Activated naive CD4-positive, alpha-beta T cell treated with anti-CD3 and anti-CD28 coated beads, Interleukin-2, amount 10 ng/mL, durations not matched to agents 7 days and 5 days (primary cell): ENCODE measurements around the gene DNAJB1.
"Not testable (repeated sequence)": the region's sequence is repeated elsewhere in the genome, so short reads cannot be mapped to it uniquely, and the experiment has no call there.

Experiments
- CTCF ChIA-PET: fragments of 350-600 bp; sonication (Branson Sonifier 250); formaldehyde crosslinking; loops from one replicate; lab custom pipeline; 2021; ENCODE audit warnings: antibody characterized with exemption; lab: Charles Lee
- DNase-seq: peaks from one replicate; pipeline ENCODE4 v3.0.0-alpha.2; 2020
- H3K27ac Mint-ChIP-seq: one replicate; pipeline ENCODE4 v1.8.0; 2021; ENCODE audit warnings: mild to moderate bottlenecking, moderate library complexity, mixed read lengths
- H3K27me3 Mint-ChIP-seq: one replicate; pipeline ENCODE4 v1.8.0; 2021; ENCODE audit warnings: mild to moderate bottlenecking, mixed read lengths
- H3K36me3 Mint-ChIP-seq: one replicate; pipeline ENCODE4 v1.8.0; 2021; ENCODE audit warnings: mixed read lengths
- H3K4me1 Mint-ChIP-seq: one replicate; pipeline ENCODE4 v1.8.0; 2021; ENCODE audit warnings: mixed read lengths
- H3K4me3 Mint-ChIP-seq: one replicate; pipeline ENCODE4 v1.8.0; 2021; ENCODE audit warnings: mild to moderate bottlenecking, moderate library complexity, mixed read lengths
- H3K9me3 Mint-ChIP-seq: one replicate; pipeline ENCODE4 v1.8.0; 2021; ENCODE audit warnings: mixed read lengths

The DNAJB1 gene

DNA sequence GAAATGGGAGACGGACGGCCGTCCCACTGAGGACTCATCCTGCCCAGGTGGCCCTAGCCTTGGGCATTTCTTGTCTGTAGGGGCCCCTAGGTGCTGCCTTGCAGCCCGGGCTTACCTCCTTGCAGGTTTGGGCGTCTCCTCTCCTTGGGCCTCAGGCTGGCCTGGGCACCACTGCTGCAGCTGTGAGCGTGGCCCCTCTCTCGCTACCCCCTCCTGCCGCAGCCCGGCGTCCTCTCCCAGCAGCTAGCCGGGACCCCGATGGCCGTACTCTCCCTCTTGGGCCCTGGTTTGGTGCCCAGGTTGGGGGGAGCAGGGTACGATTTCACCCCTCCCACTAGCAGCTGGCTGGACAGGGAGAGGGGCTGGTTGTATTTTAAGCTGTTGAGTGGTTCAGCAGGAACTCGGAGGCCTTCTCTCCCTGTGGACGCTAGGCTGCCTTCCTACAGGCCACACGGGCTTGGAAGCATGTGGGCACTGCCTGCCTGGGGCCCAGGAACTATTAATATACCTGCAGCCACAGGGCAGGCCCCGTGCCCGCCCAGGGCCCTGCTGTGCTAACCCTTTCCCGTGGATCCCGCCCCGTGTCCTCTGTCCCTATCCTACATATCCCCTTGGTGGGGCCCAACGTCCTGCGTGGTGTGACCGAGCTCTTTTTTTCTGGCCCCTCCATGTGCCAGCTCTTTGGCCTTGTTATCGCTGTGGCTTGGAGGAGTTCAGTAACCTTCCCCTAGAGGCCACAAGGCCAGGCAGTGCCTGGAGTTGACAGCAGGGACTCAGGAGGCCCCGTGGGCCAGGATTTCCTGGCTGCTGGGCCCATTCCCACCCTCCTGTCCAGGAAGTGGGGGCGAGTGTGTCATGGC lies 41.9 kb upstream of the DNAJB1 start:
- CTCF ChIA-PET: no interaction called here
- Mint-ChIP-seq H3K9me3 (no peaks in the 10 kb centered on the region), H3K27ac (peak overlapping the region; percentile 52), H3K4me3 (no peak overlapping the region), H3K27me3 (no peaks in the 10 kb centered on the region), H3K4me1 (peaks cover 19% of the 10 kb centered on the region), H3K36me3 (peaks cover 11% of the 10 kb centered on the region)
- no peak for DNase-seq

- DNase-seq: no peak
- Mint-ChIP-seq H3K36me3 (peaks cover 5% of the 10 kb centered on the region), H3K4me1 (peaks cover 17% of the 10 kb centered on the region), H3K27ac (no peak overlapping the region), H3K9me3 (no peaks in the 10 kb centered on the region), H3K27me3 (no peaks in the 10 kb centered on the region), H3K4me3 (no peak overlapping the region)
- CTCF ChIA-PET: interaction anchor here (1.3 to 4.9 kb wide), 3 partner anchors 14 to 127 kb away, joined by 3 to 30 read pairs (median 14); no protein-coding TSS in a partner anchor
Observed at GRCh38 chr19:14558370-14559066, 40.3 kb upstream of the DNAJB1 start.

DNA sequence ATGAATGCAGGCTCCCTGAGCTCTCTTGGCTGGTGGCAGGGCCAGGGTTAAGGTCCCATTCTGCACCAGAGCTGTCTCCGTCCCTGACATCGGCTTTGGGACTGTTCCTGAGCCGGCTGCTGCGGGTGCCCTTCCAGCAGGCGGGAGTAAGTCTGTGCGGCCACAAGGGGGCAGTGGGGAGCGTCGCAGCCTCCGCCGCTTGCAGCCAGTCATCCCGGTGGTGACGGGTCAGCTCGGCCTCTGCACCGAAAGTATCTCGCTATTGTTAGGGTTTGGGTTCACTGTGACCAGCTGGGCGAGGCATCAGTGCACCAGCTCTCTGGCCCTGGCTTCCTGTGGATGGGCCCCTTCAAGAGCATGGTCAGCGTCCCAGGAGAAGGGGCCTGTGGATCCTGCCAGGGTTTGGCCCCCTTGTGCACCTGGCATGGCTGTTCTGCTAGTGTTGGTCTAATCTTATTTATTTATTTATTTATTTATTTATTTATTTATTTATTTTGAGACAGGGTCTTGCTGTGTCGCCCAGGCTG lies 38.5 kb upstream of the DNAJB1 start:
- peak; percentile 76 for DNase-seq
- CTCF ChIA-PET: interaction anchor here (0.7 to 4.9 kb wide), 16 partner anchors 8 to 1234 kb away, joined by 3 to 30 read pairs (median 7); partner anchors contain the start of gene NDUFB7
- H3K27me3 Mint-ChIP-seq: no peaks in the 10 kb centered on the region
- no peaks in the 10 kb centered on the region for H3K9me3 Mint-ChIP-seq
- no peak overlapping the region for H3K27ac Mint-ChIP-seq
- no peak overlapping the region for H3K4me3 Mint-ChIP-seq
- H3K36me3 Mint-ChIP-seq: peaks cover 5% of the 10 kb centered on the region
- H3K4me1 Mint-ChIP-seq: peaks cover 26% of the 10 kb centered on the region

DNA sequence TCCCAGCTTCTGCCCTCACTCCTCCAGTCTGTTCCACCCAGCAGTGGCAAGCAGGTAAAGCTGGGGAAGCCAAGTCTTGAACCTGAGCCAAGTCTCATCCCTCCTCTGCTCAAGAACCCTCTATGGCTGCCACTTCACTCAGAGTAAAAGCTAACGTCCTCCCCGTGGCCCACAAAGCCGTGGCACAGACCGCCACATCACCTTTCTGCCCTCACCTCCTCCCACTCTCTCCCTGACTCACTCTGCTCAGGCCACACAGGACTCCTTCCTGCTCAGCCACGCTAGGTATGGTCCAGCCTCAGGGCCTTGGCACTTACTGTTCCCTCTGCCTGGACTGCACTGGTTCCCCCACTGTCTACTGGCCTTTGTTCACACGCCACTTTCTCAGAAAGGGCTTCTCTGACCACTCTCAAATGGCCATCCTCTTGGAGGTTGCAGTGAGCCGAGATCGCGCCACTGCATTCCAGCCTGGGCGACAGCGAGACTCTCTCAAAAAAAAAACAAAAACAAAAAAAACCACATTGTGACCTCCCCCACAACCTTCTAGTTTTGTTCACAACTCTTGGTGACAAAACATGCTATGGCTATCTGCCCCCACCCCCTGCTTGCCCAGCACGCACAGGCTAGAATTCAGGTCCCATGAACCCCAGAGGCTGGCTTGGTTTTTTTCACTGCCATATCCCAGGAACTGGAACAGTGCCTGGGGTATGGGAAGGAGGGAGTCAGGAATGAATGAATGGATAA lies 37.9 kb upstream of the DNAJB1 start:
- H3K4me3 Mint-ChIP-seq: no peak overlapping the region

GRCh38 chr19:14554382-14554812 lies 36.2 kb upstream of the DNAJB1 start:
- Mint-ChIP-seq H3K27ac (peak overlapping the region; percentile 64), H3K27me3 (no peaks in the 10 kb centered on the region), H3K4me1 (peaks cover 42% of the 10 kb centered on the region), H3K36me3 (peaks cover 10% of the 10 kb centered on the region), H3K4me3 (no peak overlapping the region), H3K9me3 (no peaks in the 10 kb centered on the region)
- CTCF ChIA-PET: interaction anchor here (1.0 to 4.9 kb wide), 3 partner anchors 15 to 132 kb away, joined by 3 to 30 read pairs (median 4); no protein-coding TSS in a partner anchor
- DNase-seq: no peak

More for the DNA sequence above, 37.9 kb upstream of the DNAJB1 start:
- CTCF ChIA-PET: interaction anchor here (1.0 to 4.9 kb wide), 13 partner anchors 9 to 130 kb away, joined by 3 to 30 read pairs (median 9); partner anchors contain the start of gene NDUFB7
- no peaks in the 10 kb centered on the region for H3K27me3 Mint-ChIP-seq
- peaks cover 5% of the 10 kb centered on the region for H3K36me3 Mint-ChIP-seq
- DNase-seq: no peak
- H3K27ac Mint-ChIP-seq: no peak overlapping the region
- H3K9me3 Mint-ChIP-seq: no peaks in the 10 kb centered on the region
- H3K4me1 Mint-ChIP-seq: peaks cover 32% of the 10 kb centered on the region

DNA sequence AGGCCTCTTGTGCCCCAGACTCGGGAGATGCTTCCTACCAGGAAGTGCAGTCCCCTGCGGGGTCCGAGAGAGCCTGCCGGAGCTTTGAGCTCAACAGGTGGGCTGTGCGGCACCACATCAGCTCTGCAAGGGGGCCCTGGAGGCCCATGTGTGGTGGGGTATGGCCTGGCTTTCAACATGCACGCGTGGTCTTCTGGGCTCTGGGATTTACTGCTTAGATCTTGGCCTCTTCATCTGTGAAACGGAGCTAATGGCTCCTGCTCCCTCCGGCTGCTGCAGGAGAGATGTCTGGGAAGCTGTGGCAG lies 35.7 kb upstream of the DNAJB1 start:
- CTCF ChIA-PET: interaction anchor here (1.0 to 4.9 kb wide), 3 partner anchors 15 to 132 kb away, joined by 3 to 30 read pairs (median 4); no protein-coding TSS in a partner anchor
- Mint-ChIP-seq H3K27me3 (no peaks in the 10 kb centered on the region), H3K4me3 (no peak overlapping the region), H3K4me1 (peaks cover 42% of the 10 kb centered on the region), H3K36me3 (peaks cover 12% of the 10 kb centered on the region), H3K27ac (no peak overlapping the region), H3K9me3 (no peaks in the 10 kb centered on the region)
- DNase-seq: no peak

DNA sequence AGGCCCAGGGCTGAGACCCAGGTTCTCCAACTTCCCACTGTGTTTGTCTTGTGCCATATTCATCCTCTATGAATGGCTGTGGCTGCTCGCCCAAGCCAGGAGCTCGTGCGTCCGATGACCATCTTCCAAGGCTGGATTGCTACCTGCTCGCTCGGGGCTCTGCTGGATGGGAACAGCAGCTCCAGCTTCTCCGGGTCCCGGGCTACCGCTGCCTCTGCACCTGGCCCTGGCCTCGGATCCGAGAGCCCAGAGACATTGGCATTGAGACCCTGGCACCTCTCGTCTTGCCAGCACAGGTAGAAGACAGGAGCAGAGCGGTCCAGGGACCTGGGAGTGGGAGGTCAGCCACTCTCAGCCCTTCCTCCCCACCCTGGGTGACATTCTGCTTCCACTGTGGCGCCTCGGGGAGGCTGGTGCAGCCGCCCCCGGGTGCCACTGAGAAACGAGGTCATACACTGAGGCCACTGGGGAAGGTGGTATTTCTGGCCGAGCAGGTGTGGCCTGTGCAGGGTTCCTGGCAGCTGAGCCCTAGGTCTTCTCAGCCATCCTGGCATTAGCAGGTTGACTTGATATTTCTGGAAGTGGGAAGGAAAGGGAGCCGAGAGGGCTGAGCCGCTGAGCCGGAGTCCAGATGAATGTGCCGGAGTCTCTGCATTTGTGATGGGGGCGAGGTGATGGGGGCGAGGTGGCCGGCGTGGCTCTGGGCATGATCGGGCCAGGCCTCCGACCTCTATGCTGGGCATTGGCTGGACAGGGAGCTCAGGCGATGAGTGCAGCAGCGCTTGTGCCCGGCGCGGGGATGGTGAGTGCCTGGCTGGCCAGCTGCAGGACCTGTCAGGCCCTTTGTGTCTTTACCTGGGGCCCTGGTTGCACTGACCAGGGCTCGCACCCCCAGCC lies 35.1 kb upstream of the DNAJB1 start:
- H3K4me3 Mint-ChIP-seq: no peak overlapping the region
- H3K27ac Mint-ChIP-seq: no peak overlapping the region
- H3K27me3 Mint-ChIP-seq: no peaks in the 10 kb centered on the region
- no peak for DNase-seq
- H3K36me3 Mint-ChIP-seq: peaks cover 18% of the 10 kb centered on the region
- no peaks in the 10 kb centered on the region for H3K9me3 Mint-ChIP-seq
- CTCF ChIA-PET: interaction anchor here (1.0 to 4.9 kb wide), 2 partner anchors 14 to 48 kb away, joined by 3 to 30 read pairs; no protein-coding TSS in a partner anchor
- peaks cover 42% of the 10 kb centered on the region for H3K4me1 Mint-ChIP-seq

DNA sequence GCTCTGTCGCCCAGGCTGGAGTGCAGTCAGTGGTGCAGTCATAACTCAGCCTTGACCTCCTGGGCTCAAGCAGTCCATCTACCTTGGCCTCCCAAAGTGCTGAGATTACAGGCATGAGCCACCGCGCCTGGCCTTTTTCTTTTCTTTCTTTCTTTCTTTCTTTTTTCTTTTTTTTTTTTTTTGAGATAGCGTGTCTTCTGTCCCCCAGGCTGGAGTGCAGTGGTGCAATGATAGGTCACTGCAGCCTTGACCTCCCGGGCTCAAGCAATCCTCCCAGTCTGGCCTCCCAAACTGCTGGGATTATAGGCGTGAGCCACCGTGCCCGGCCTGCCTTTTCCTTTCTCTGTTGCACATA lies 33.8 kb upstream of the DNAJB1 start:
- H3K4me3 Mint-ChIP-seq, H3K9me3 Mint-ChIP-seq, H3K27me3 Mint-ChIP-seq, DNase-seq: not testable (repeated sequence)
- H3K4me1 Mint-ChIP-seq: peaks cover 42% of the 10 kb centered on the region
- CTCF ChIA-PET: interaction anchor here (0.9 to 2.0 kb wide), 3 partner anchors 46 to 139 kb away, joined by 3 to 8 read pairs (median 6); no protein-coding TSS in a partner anchor
- H3K36me3 Mint-ChIP-seq: peaks cover 20% of the 10 kb centered on the region
- H3K27ac Mint-ChIP-seq: peak overlapping the region; percentile 86

DNA sequence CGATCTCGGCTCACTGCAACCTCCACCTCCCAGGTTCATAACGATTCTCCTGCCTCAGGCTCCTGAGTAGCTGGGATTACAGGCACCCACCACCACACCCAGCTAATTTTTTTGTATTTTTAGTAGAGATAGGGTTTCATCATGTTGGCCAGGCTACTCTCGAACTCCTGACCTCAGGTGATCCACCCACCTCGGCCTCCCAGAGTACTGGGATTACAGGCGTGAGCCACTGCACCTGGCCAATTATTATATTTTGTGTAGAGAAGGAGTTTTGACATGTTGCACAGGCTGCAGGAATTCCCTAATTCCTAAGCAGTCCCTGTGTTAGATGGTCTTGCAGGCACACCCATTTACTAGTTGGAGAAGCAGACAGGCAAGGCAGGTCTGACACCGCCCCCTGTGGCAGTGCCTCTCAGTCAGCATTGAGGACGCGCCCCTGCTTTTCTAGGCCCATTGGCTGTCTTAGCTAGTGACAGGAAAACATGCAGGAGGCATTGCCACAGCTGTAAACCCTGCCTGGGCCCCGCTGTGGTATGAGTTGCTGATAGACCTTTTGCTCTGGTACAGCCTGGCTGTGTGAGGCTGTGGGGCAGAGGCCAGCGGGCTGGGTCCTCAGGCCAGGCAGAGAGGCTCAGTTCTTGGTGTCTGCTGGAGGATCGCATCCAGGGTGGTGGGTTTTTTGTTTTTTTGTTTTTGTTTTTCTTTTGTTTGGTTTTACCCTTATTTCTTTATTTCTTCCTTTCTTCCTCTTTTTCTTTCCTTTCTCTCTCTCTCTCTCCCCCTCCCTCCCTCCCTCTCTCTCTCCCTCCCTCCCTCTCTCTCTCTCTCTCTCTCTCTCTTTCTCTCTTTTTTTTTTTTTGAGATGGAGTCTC lies 33.2 kb upstream of the DNAJB1 start:
- CTCF ChIA-PET: interaction anchor here (0.9 to 2.0 kb wide), 5 partner anchors 11 to 140 kb away, joined by 3 to 8 read pairs (median 5); no protein-coding TSS in a partner anchor
- H3K9me3 Mint-ChIP-seq, H3K4me3 Mint-ChIP-seq, H3K27me3 Mint-ChIP-seq: not testable (repeated sequence)
- Mint-ChIP-seq H3K4me1 (peaks cover 37% of the 10 kb centered on the region), H3K27ac (peak overlapping the region; percentile 86), H3K36me3 (peaks cover 20% of the 10 kb centered on the region)
- DNase-seq: peak; percentile 90

GRCh38 chr19:14550201-14550754 lies 32.1 kb upstream of the DNAJB1 start:
- H3K4me3 Mint-ChIP-seq: no peak overlapping the region
- no peaks in the 10 kb centered on the region for H3K9me3 Mint-ChIP-seq

GRCh38 chr19:14545716-14546082 lies 27.5 kb upstream of the DNAJB1 start:
- CTCF ChIA-PET: interaction anchor here (0.6 kb wide), 2 partner anchors 36 to 57 kb away, joined by 3 to 5 read pairs; no protein-coding TSS in a partner anchor
- H3K27ac Mint-ChIP-seq: no peak overlapping the region

More at GRCh38 chr19:14550201-14550754, 32.1 kb upstream of the DNAJB1 start:
- peaks cover 20% of the 10 kb centered on the region for H3K36me3 Mint-ChIP-seq
- CTCF ChIA-PET: interaction anchor here (1.2 to 2.0 kb wide), 4 partner anchors 9 to 45 kb away, joined by 4 to 6 read pairs (median 4); no protein-coding TSS in a partner anchor
- no peaks in the 10 kb centered on the region for H3K27me3 Mint-ChIP-seq
- peak overlapping the region; percentile 86 for H3K27ac Mint-ChIP-seq
- no peak for DNase-seq
- H3K4me1 Mint-ChIP-seq: peaks cover 30% of the 10 kb centered on the region

More at GRCh38 chr19:14545716-14546082, 27.5 kb upstream of the DNAJB1 start:
- H3K27me3 Mint-ChIP-seq: no peaks in the 10 kb centered on the region
- DNase-seq: no peak
- H3K9me3 Mint-ChIP-seq: no peaks in the 10 kb centered on the region
- peaks cover 10% of the 10 kb centered on the region for H3K4me1 Mint-ChIP-seq
- peaks cover 21% of the 10 kb centered on the region for H3K36me3 Mint-ChIP-seq
- H3K4me3 Mint-ChIP-seq: no peak overlapping the region
